Endothelial cell (in vitro differentiated cells): ENCODE data around the gene UGT1A4. TPM values are rescaled to one million over a fixed set of nuclear protein-coding genes. Genes with fewer than 3 reads are reported as not detected.

Experiments used
- DNase-seq: peaks from one replicate; pipeline ENCODE4 v3.0.0; 2021; ENCODE audit warnings: low spot score
- H3K27ac Mint-ChIP-seq: one replicate; pipeline ENCODE4 v1.8.0; 2021; ENCODE audit warnings: mixed read lengths, inconsistent platforms; ENCODE audit not compliant: unreplicated experiment
- H3K27me3 Mint-ChIP-seq: one replicate; pipeline ENCODE4 v1.8.0; 2021; ENCODE audit warnings: mild to moderate bottlenecking, moderate library complexity, mixed read lengths, inconsistent platforms; ENCODE audit not compliant: unreplicated experiment
- H3K36me3 Mint-ChIP-seq: one replicate; pipeline ENCODE4 v1.8.0; 2021; ENCODE audit warnings: mild to moderate bottlenecking, low read depth, mixed read lengths, inconsistent platforms; ENCODE audit not compliant: unreplicated experiment
- H3K4me1 Mint-ChIP-seq: one replicate; pipeline ENCODE4 v1.8.0; 2021; ENCODE audit warnings: mild to moderate bottlenecking, mixed read lengths, inconsistent platforms; ENCODE audit not compliant: unreplicated experiment
- H3K4me3 Mint-ChIP-seq: one replicate; pipeline ENCODE4 v1.8.0; 2021; ENCODE audit warnings: mild to moderate bottlenecking, mixed read lengths, inconsistent platforms; ENCODE audit not compliant: unreplicated experiment
- H3K9me3 Mint-ChIP-seq: one replicate; pipeline ENCODE4 v1.8.0; 2021; ENCODE audit warnings: mixed read lengths, inconsistent platforms; ENCODE audit not compliant: unreplicated experiment
- total RNA-seq: library from RNA; stranded (reverse); fragmentation: NEBNext Ultra II Directional; extraction: Animal tissue kit (Norgen Biotek cat#: 25700); gene quantifications from one replicate; pipeline ENCODE4 v1.2.1, GENCODE V29; 2021; ENCODE audit not compliant: unreplicated experiment
- TF ChIP-seq, protein P1 (sequence below): fragments of 200-600 bp; sonication (generic); IDR thresholded peaks from one replicate; pipeline ENCODE4 v1.5.0; 2021; ENCODE audit warnings: antibody characterized with exemption; ENCODE audit not compliant: unreplicated experiment

The UGT1A4 gene
- total RNA-seq, 1 donor from 2014 or later = not detected

DNA sequence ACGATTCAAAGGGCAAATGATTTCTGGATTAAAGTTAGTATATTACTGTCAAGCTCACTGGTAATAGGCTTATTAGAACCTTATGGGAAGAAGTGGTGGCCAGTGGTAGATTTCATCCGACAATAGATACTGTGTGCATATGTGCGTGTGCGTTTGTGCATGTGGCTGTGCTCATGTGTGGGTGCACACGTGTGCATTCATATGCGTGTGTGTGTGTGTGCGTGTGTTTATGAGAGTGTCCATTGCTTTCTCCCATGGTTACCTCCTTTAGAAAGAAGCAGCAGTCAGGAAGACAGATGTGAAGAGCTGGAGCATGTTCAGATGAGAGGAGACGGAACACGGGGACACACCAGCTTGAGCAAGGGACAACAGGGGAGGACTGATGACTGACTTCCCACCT, 50.7 kb downstream of the UGT1A4 start:
- no peaks in the 10 kb centered on the region for H3K4me1 Mint-ChIP-seq
- no peak overlapping the region for H3K27ac Mint-ChIP-seq
- DNase-seq = no peak
- no peaks in the 10 kb centered on the region for H3K36me3 Mint-ChIP-seq
- no peaks in the 10 kb centered on the region for H3K27me3 Mint-ChIP-seq
- no peak overlapping the region for H3K4me3 Mint-ChIP-seq
- TF ChIP-seq, protein P1, sequence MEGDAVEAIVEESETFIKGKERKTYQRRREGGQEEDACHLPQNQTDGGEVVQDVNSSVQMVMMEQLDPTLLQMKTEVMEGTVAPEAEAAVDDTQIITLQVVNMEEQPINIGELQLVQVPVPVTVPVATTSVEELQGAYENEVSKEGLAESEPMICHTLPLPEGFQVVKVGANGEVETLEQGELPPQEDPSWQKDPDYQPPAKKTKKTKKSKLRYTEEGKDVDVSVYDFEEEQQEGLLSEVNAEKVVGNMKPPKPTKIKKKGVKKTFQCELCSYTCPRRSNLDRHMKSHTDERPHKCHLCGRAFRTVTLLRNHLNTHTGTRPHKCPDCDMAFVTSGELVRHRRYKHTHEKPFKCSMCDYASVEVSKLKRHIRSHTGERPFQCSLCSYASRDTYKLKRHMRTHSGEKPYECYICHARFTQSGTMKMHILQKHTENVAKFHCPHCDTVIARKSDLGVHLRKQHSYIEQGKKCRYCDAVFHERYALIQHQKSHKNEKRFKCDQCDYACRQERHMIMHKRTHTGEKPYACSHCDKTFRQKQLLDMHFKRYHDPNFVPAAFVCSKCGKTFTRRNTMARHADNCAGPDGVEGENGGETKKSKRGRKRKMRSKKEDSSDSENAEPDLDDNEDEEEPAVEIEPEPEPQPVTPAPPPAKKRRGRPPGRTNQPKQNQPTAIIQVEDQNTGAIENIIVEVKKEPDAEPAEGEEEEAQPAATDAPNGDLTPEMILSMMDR = no peak
- H3K9me3 Mint-ChIP-seq = no peaks in the 10 kb centered on the region

DNA sequence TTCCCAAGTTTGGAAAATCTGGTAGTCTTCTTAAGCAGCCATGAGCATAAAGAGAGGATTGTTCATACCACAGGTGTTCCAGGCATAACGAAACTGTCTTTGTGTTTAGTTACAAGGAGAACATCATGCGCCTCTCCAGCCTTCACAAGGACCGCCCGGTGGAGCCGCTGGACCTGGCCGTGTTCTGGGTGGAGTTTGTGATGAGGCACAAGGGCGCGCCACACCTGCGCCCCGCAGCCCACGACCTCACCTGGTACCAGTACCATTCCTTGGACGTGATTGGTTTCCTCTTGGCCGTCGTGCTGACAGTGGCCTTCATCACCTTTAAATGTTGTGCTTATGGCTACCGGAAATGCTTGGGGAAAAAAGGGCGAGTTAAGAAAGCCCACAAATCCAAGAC, 53.6 kb downstream of the UGT1A4 start:
- TF ChIP-seq, protein P1 = no peak
- no peak overlapping the region for H3K27ac Mint-ChIP-seq
- no peaks in the 10 kb centered on the region for H3K4me1 Mint-ChIP-seq
- DNase-seq = no peak
- no peaks in the 10 kb centered on the region for H3K27me3 Mint-ChIP-seq
- no peaks in the 10 kb centered on the region for H3K36me3 Mint-ChIP-seq
- H3K9me3 Mint-ChIP-seq = no peaks in the 10 kb centered on the region
- no peak overlapping the region for H3K4me3 Mint-ChIP-seq

DNA sequence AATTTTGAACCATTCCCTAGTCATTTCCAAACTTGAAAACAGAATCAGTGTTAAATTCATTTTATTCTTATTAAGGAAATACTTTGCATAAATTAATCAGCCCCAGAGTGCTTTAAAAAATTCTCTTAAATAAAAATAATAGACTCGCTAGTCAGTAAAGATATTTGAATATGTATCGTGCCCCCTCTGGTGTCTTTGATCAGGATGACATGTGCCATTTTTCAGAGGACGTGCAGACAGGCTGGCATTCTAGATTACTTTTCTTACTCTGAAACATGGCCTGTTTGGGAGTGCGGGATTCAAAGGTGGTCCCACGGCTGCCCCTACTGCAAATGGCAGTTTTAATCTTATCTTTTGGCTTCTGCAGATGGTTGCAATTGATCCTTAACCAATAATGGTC, 54.0 kb downstream of the UGT1A4 start:
- Mint-ChIP-seq H3K4me1 (no peaks in the 10 kb centered on the region), H3K9me3 (no peaks in the 10 kb centered on the region), H3K27ac (no peak overlapping the region), H3K27me3 (no peaks in the 10 kb centered on the region), H3K4me3 (no peak overlapping the region), H3K36me3 (no peaks in the 10 kb centered on the region)
- TF ChIP-seq, protein P1 = no peak
- DNase-seq = no peak

DNA sequence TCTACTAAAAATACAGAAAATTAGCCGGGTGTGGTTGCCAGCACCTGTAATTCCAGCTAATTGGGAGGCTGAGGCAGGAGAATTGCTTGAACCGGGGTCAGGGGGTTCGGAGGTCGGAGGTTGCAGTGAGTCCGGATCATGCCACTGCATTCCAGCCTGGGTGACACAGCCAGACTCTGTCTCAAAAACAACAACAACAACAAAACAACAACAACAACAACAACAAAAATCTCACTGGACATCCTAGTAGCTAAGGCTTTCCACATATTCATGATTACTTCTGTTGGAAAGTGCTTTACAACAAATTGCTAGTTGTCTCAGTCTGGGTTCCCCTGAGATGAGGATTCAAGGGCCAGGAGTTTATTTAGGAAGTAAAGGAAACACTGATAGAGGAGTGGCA, 55.3 kb downstream of the UGT1A4 start:
- no peaks in the 10 kb centered on the region for H3K4me1 Mint-ChIP-seq
- no peaks in the 10 kb centered on the region for H3K9me3 Mint-ChIP-seq
- H3K27ac Mint-ChIP-seq = no peak overlapping the region
- H3K27me3 Mint-ChIP-seq = no peaks in the 10 kb centered on the region
- H3K4me3 Mint-ChIP-seq = no peak overlapping the region
- no peaks in the 10 kb centered on the region for H3K36me3 Mint-ChIP-seq
- TF ChIP-seq, protein P1 = no peak
- DNase-seq = no peak

DNA sequence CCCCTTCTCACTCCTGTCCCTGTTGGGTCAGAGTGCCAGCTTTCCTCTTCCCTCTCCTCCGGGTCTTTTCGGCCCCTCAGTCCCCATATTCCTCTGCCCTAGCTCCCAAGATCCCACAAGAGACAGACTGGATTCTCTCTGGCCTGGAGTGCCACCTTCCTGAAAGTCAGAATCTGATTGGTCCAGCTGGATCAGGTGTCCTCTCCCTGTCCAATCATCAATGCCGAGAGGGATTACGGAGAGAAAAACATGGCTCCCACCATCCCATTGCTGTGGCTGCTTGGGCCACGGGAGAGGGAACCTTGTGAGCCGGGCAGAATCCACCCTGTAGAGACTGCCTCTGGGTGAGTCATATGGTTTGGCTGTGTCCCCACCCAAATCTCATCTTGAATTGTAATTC, 56.9 kb downstream of the UGT1A4 start:
- Mint-ChIP-seq H3K36me3 (no peaks in the 10 kb centered on the region), H3K27me3 (no peaks in the 10 kb centered on the region), H3K27ac (no peak overlapping the region), H3K4me3 (no peak overlapping the region), H3K9me3 (no peaks in the 10 kb centered on the region), H3K4me1 (no peaks in the 10 kb centered on the region)
- no peak for DNase-seq
- TF ChIP-seq, protein P1 = no peak
